GM12865 (cell line): Measurements from ENCODE around the gene PRMT3.
A peak's percentile ranks its signal among the peaks of the same experiment; 100 is the strongest.
"Not testable (repeated sequence)": the region's sequence is repeated elsewhere in the genome, so short reads cannot be mapped to it uniquely, and the experiment has no call there.

Source experiments
- DNase-seq: peaks from one replicate; pipeline ENCODE4 v3.0.0; 2010; ENCODE audit warnings: low read depth
- H3K4me3 ChIP-seq: 2 replicates; pipeline ENCODE4 v1.5.1; 2011; ENCODE audit warnings: mild to moderate bottlenecking, low read depth, low read length, control low read depth
- TF ChIP-seq, protein P1 (sequence below): IDR thresholded peaks from 2 replicates; pipeline ENCODE4 v1.5.1; 2011; ENCODE audit warnings: low read length, control low read depth, low read depth, inconsistent platforms; ENCODE audit not compliant: insufficient read depth; ENCODE audit errors: missing control alignments

Gene PRMT3

GRCh38 chr11:20364341-20364792 lies 23.1 kb upstream of the PRMT3 start:
- H3K4me3 ChIP-seq = peak overlapping the region; percentile 55
- DNase-seq = no peak
- TF ChIP-seq, protein P1, sequence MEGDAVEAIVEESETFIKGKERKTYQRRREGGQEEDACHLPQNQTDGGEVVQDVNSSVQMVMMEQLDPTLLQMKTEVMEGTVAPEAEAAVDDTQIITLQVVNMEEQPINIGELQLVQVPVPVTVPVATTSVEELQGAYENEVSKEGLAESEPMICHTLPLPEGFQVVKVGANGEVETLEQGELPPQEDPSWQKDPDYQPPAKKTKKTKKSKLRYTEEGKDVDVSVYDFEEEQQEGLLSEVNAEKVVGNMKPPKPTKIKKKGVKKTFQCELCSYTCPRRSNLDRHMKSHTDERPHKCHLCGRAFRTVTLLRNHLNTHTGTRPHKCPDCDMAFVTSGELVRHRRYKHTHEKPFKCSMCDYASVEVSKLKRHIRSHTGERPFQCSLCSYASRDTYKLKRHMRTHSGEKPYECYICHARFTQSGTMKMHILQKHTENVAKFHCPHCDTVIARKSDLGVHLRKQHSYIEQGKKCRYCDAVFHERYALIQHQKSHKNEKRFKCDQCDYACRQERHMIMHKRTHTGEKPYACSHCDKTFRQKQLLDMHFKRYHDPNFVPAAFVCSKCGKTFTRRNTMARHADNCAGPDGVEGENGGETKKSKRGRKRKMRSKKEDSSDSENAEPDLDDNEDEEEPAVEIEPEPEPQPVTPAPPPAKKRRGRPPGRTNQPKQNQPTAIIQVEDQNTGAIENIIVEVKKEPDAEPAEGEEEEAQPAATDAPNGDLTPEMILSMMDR = no peak

- H3K4me3 ChIP-seq, DNase-seq: not testable (repeated sequence)
These were observed 22.1 kb upstream of the PRMT3 start for GRCh38 chr11:20365465-20365864.

DNA sequence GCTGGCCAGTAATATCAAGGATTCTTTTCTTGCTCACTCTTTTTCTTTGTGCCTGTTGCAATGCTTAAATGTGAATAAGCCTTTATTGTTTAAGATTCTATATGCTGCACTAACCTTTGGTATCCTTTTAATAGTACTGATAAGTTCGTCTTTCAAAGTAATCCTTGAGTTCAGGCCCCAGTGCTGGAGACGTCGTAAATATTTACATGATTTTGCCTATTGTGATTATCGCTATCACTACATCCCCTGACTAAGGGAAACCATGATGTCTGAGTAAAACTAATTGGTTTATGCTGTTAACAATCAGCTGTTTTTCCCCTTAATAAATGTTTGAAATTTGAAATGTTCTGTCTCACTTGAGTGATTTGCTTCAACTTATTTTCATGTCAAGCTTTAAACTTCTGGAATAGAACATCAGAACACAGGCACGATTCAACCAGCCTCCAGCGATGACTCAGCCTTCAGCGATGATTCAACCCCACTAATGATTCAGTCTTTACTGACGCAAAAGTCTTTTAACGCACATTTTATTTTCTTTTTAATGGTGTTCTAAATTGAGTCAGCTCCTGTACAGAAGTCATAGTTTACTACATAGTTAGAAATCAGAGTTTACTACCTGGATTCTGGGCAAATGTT lies 20.1 kb upstream of the PRMT3 start:
- H3K4me3 ChIP-seq = no peak overlapping the region
- TF ChIP-seq, protein P1 = no peak
- no peak for DNase-seq

- no peak overlapping the region for H3K4me3 ChIP-seq
- DNase-seq = no peak
These were observed 19.1 kb upstream of the PRMT3 start for GRCh38 chr11:20368438-20368837.

DNA sequence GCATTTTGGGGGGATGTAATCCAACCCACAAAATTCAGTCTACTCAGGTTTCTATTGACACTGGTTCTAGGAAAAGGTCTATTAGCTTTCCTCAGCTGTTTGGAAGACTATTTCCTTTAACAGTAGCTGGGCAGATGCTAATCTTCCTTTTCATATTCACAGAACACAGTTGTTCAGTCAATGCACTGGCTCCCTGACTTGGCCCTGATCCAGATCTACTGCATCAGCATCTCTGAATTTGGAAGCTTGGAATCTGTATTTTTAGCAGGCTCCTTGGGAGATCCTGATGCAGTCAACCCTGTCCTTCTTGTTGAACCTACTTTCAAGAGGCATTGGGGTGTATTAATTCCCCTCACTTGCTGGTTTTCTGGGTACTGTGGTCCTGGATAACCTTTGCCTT lies 17.7 kb upstream of the PRMT3 start:
- TF ChIP-seq, protein P1 = no peak
- no peak for DNase-seq
- no peak overlapping the region for H3K4me3 ChIP-seq

More at GRCh38 chr11:20368438-20368837, 19.1 kb upstream of the PRMT3 start:
- TF ChIP-seq, protein P1 = no peak

DNA sequence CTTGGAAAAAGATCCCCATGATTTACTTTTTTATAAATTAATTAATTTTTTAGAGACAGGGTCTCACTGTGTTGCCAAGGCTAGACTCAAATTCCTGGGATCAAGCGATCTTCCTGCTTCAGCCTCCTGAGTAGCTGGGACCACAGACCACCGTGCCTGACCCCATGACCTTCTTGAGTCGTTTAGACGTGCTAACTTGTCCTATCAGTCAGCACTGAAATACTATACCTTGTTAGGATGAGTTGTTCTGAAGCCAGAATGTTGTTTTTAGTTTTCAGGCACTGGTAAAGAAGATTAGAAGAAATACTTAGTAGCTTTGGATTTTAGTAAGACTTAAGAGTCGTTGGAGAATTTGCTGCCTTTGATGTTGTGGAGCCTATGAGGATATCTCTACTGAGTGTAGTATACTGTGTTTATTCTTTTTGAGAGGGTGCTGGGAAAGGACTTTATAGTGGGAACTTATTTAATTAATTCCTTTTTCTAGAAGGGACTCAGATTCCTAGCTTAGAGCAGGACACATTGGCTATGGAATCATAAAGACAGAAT lies 15.4 kb upstream of the PRMT3 start:
- no peak for DNase-seq
- TF ChIP-seq, protein P1 = no peak
- no peak overlapping the region for H3K4me3 ChIP-seq

DNA sequence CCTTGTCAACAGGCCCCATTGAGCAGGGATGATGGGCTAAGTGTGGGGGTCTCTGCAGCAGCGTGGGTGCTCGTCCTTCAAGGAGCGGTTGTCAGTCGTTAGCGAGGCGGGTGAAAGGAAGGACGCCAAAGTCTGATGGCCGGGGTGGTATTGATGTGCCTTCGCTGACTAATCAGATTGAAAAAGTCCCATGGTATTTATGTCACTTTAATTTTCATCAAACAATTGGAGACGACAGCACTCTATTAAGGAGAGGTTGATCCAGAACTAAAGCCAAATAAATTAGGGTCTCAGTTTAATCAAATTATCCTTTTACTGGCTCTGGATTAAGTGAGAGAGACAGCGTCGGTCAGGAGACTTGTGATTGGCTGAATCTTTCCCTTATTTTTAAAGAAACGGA lies 14.4 kb upstream of the PRMT3 start:
- DNase-seq = no peak
- TF ChIP-seq, protein P1 = no peak

More for the DNA sequence above, 14.4 kb upstream of the PRMT3 start:
- no peak overlapping the region for H3K4me3 ChIP-seq
